Measurements from ENCODE around the gene CADM2. TPM values are rescaled to one million over a fixed set of nuclear protein-coding genes. Genes with fewer than 3 reads are reported as not detected.

CADM2 gene
- total and polyA plus RNA-seq, 12 donors: 0.10 to 12.6 (median 2.2) TPM

GRCh38 chr3:84989102-84989501, 30.3 kb downstream of the CADM2 start:
- no peak for DNase-seq
- no peaks in the 10 kb centered on the region for H3K27me3 ChIP-seq
- H3K9me3 ChIP-seq (replicated peaks in 1 of 3): no peaks in the 10 kb centered on the region
- no peak overlapping the region for H3K27ac ChIP-seq
- no peak overlapping the region for H3K4me3 ChIP-seq
- H3K36me3 ChIP-seq (replicated peaks in 1 of 2): no peaks in the 10 kb centered on the region
- intact Hi-C loops (cut with DNase I): no loop called here
- TF ChIP-seq CTCF (IDR thresholded peaks at IDR 0.05) (no peak), POLR2A (IDR thresholded peaks at IDR 0.05) (no peak)
- no peaks in the 10 kb centered on the region for H3K4me1 ChIP-seq (replicated peaks in 1 of 2)

- H3K27ac ChIP-seq: no peak overlapping the region
- no peak overlapping the region for H3K4me3 ChIP-seq
- no peak for TF ChIP-seq POLR2A (IDR thresholded peaks at IDR 0.05)
- TF ChIP-seq CTCF (IDR thresholded peaks at IDR 0.05): no peak
- WGBS, 4 donors: 43 to 52% (median 47%) methylated on average over 1 of the region's 1 CpG
- no peaks in the 10 kb centered on the region for H3K9me3 ChIP-seq (replicated peaks in 1 of 3)
- no peaks in the 10 kb centered on the region for H3K27me3 ChIP-seq
- H3K4me1 ChIP-seq (replicated peaks in 1 of 2): no peaks in the 10 kb centered on the region
- no peak for DNase-seq
- no peaks in the 10 kb centered on the region for H3K36me3 ChIP-seq (replicated peaks in 1 of 2)
- intact Hi-C loops (cut with DNase I): no loop called here
These were observed 32.7 kb downstream of the CADM2 start for GRCh38 chr3:84991422-84991900.

- Histone ChIP-seq H3K4me3 (no peak overlapping the region), H3K9me3 (replicated peaks in 1 of 3) (no peaks in the 10 kb centered on the region), H3K36me3 (replicated peaks in 1 of 2) (no peaks in the 10 kb centered on the region), H3K4me1 (replicated peaks in 1 of 2) (no peaks in the 10 kb centered on the region), H3K27me3 (no peaks in the 10 kb centered on the region), H3K27ac (no peak overlapping the region)
- TF ChIP-seq POLR2A (IDR thresholded peaks at IDR 0.05) (no peak), CTCF (IDR thresholded peaks at IDR 0.05) (no peak)
- intact Hi-C loops (cut with DNase I): no loop called here
- DNase-seq: no peak
- WGBS, 4 donors: 69 to 80% (median 77%) methylated on average over 4 of the region's 4 CpGs
These were observed 35.2 kb downstream of the CADM2 start for GRCh38 chr3:84993956-84994355.

GRCh38 chr3:84998545-84998944, 39.8 kb downstream of the CADM2 start:
- DNase-seq: no peak
- no peaks in the 10 kb centered on the region for H3K4me1 ChIP-seq (replicated peaks in 1 of 2)
- no peaks in the 10 kb centered on the region for H3K9me3 ChIP-seq (replicated peaks in 1 of 3)
- no peaks in the 10 kb centered on the region for H3K27me3 ChIP-seq
- 56 to 70% (median 64%) methylated on average over 3 of the region's 3 CpGs for WGBS, 4 donors
- TF ChIP-seq CTCF (IDR thresholded peaks at IDR 0.05) (no peak), POLR2A (IDR thresholded peaks at IDR 0.05) (no peak)
- no peak overlapping the region for H3K4me3 ChIP-seq
- no peak overlapping the region for H3K27ac ChIP-seq
- intact Hi-C loops (cut with DNase I): no loop called here
- no peaks in the 10 kb centered on the region for H3K36me3 ChIP-seq (replicated peaks in 1 of 2)

All from adrenal gland (tissue), 12 donors.